ENCODE data around the gene HTR4.

DNA sequence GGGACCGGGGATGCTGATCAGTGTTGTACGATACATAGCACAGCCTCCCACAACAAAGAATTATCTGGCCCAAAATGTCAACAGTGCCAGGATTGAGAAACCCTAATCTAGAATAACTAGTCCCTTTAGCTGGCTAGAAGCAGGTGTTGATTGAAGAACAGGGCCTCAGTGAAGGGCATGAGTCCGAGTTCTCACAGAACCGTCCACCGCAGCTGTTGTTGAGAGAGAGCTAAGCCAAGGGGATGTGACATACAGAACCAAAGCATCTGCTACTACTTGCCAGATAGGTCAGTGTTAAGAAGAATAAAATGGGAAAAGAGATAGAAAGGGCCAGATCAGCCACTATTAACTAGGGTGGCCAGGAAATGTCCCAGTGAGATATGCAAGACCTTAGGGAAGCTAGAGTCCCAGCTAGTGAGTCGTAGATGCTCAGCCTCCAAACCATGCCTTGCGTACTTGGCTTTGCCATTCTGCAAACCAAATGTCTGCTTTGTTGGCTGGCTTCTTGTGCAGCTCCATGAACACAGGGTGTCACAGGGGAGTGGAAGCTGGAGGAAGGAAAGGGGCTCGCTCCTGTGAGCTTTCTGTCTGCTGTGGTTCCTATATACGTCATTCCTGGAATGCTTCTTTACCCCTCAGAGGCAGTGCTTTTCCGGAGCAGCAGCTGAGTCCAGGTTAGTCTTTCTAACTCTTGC is 201.7 kb downstream of the HTR4 start:
- TF ChIP-seq SMC3 (IDR thresholded peaks at IDR 0.05; ENCODE audit: low read depth, low read length) (no peak), CHD1 (IDR thresholded peaks at IDR 0.05; ENCODE audit: low read depth, low read length) (no peak), POLR2A (IDR thresholded peaks at IDR 0.05; ENCODE audit: low read depth, low read length) (no peak), CEBPB (IDR thresholded peaks at IDR 0.05; ENCODE audit: low read depth, low read length) (no peak), RFX5 (IDR thresholded peaks at IDR 0.05; ENCODE audit: low read depth, low read length) (no peak), RCOR1 (IDR thresholded peaks at IDR 0.05; ENCODE audit: insufficient replicate concordance, low read length) (no peak), NFE2L2 (IDR thresholded peaks at IDR 0.05; ENCODE audit: low read depth, low read length) (no peak), RAD21 (IDR thresholded peaks at IDR 0.05; ENCODE audit: low read length) (no peak), MAZ (IDR thresholded peaks at IDR 0.05; ENCODE audit: borderline replicate concordance, low read depth, low read length) (no peak)
- TF ChIP-seq, protein P1, sequence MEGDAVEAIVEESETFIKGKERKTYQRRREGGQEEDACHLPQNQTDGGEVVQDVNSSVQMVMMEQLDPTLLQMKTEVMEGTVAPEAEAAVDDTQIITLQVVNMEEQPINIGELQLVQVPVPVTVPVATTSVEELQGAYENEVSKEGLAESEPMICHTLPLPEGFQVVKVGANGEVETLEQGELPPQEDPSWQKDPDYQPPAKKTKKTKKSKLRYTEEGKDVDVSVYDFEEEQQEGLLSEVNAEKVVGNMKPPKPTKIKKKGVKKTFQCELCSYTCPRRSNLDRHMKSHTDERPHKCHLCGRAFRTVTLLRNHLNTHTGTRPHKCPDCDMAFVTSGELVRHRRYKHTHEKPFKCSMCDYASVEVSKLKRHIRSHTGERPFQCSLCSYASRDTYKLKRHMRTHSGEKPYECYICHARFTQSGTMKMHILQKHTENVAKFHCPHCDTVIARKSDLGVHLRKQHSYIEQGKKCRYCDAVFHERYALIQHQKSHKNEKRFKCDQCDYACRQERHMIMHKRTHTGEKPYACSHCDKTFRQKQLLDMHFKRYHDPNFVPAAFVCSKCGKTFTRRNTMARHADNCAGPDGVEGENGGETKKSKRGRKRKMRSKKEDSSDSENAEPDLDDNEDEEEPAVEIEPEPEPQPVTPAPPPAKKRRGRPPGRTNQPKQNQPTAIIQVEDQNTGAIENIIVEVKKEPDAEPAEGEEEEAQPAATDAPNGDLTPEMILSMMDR (conservative IDR thresholded peaks at IDR 0.05; ENCODE audit: low read depth, low read length) = no peak

Data from IMR-90 (cell line).